Right cardiac atrium (tissue), 5 donors: ENCODE results near the gene UXS1. TPM values are rescaled to one million over a fixed set of nuclear protein-coding genes. Genes with fewer than 3 reads are reported as not detected.
A peak's percentile ranks its signal among the peaks of the same experiment; 100 is the strongest.

Experiments used
- ATAC-seq, 2 donors: fragments of 200-7000 bp; cut with Tn5 transposase; one replicate each; pipeline versions ENCODE4 v1.8.0 to v1.9.1; 2020; ENCODE audit warnings: moderate library complexity in 2 of 2, mild to moderate bottlenecking in 1 of 2
- DNase-seq, 3 donors: peaks; one replicate each; pipeline ENCODE4 v3.0.0-alpha.2; 2020
- H3K27ac ChIP-seq: one replicate; pipeline ENCODE4 v1.5.1; 2013; ENCODE audit warnings: mild to moderate bottlenecking, low read length, control low read depth, moderate library complexity
- H3K27me3 ChIP-seq: one replicate; pipeline ENCODE4 v1.6.1; 2013; ENCODE audit not compliant: control insufficient read depth, insufficient read depth
- H3K4me1 ChIP-seq: one replicate; pipeline ENCODE4 v1.6.1; 2013; ENCODE audit warnings: low read length; ENCODE audit not compliant: control insufficient read depth, insufficient read depth
- H3K4me3 ChIP-seq: one replicate; pipeline ENCODE4 v1.5.1; 2013; ENCODE audit warnings: low read length, control low read depth
- H3K9me3 ChIP-seq: one replicate; pipeline ENCODE4 v1.6.1; 2013; ENCODE audit warnings: low read length; ENCODE audit not compliant: control insufficient read depth
- WGBS: extraction: QIAGEN DNeasy Blood & Tissue Kit; methylation state at CpG from one replicate; pipeline ENCODE4 v1.1.7; 2013; 5-methylcytosine and 5-hydroxymethylcytosine counted together
- intact Hi-C, 4 donors: fragments of 100-400 bp; cut with DNase I; formaldehyde crosslinking; loops; one replicate each; pipeline versions ENCODE4 v1.11.0 to v1.14.0; 2022 to 2023
- polyA plus RNA-seq: library from polyadenylated mRNA; stranded (reverse); fragments of 200-250 nt; gene quantifications from one replicate; pipeline ENCODE4 v1.2.3, GENCODE V29; 2013
- total RNA-seq, 4 donors: library from RNA; stranded (reverse); fragmentation: NEBNext Ultra II Directional; extraction: Animal tissue kit (Norgen Biotek cat#: 25700); gene quantifications; one replicate each; pipeline ENCODE4 v1.2.1, GENCODE V29; 2021
- donor health status: healthy with polysubstance abuse.
- donor health status: DM: no; HTN: yes; CAD: no.
- donor health status: DM: no; HTN: no; CAD: no.
- donor health status: DM: no; HTN: yes; CAD: no; lungs with severe emphysema.
- donor health status: DM: yes; HTN: yes; CAD: no.

The UXS1 gene
- total and polyA plus RNA-seq, 5 donors: 25.7 to 35.4 (median 27.3) TPM

GRCh38 chr2:106117882-106118684 lies 76.0 kb downstream of the UXS1 start:
- Histone ChIP-seq H3K27me3 (no peaks in the 10 kb centered on the region), H3K9me3 (no peaks in the 10 kb centered on the region), H3K27ac (peak overlapping the region; percentile 72), H3K4me1 (no peaks in the 10 kb centered on the region), H3K4me3 (no peak overlapping the region)
- DNase-seq: no peak
- WGBS: 84% methylated on average over 9 of the region's 9 CpGs
- intact Hi-C loops: no loop called here
- ATAC-seq: peak; percentile 22 to 40

- Histone ChIP-seq H3K27ac (peak overlapping the region; percentile 72), H3K27me3 (no peaks in the 10 kb centered on the region), H3K4me1 (no peaks in the 10 kb centered on the region), H3K9me3 (no peaks in the 10 kb centered on the region), H3K4me3 (no peak overlapping the region)
- peak; percentile 76 to 83 for ATAC-seq
- no peak for DNase-seq
- 72% methylated on average over 5 of the region's 5 CpGs for WGBS
- intact Hi-C loops: no loop called here
Measured at GRCh38 chr2:106117347-106117746, 76.8 kb downstream of the UXS1 start.

- DNase-seq: no peak
- H3K4me1 ChIP-seq: no peaks in the 10 kb centered on the region
- whole genome bisulfite sequencing: 83% methylated on average over 5 of the region's 5 CpGs
- no peak for ATAC-seq
- H3K27me3 ChIP-seq: no peaks in the 10 kb centered on the region
- H3K9me3 ChIP-seq: no peaks in the 10 kb centered on the region
- H3K4me3 ChIP-seq: no peak overlapping the region
- peak overlapping the region; percentile 39 for H3K27ac ChIP-seq
- intact Hi-C loops: no loop called here
Measured at GRCh38 chr2:106116248-106116647, 77.9 kb downstream of the UXS1 start.

- H3K9me3 ChIP-seq: no peaks in the 10 kb centered on the region
- no peaks in the 10 kb centered on the region for H3K27me3 ChIP-seq
- no peak overlapping the region for H3K27ac ChIP-seq
- H3K4me3 ChIP-seq: no peak overlapping the region
- DNase-seq (no peak), ATAC-seq (no peak)
- intact Hi-C loops: no loop called here
- H3K4me1 ChIP-seq: no peaks in the 10 kb centered on the region
- 88% methylated on average over 4 of the region's 4 CpGs for WGBS
Measured at GRCh38 chr2:106115665-106116064, 78.4 kb downstream of the UXS1 start.

GRCh38 chr2:106115250-106115649 lies 78.9 kb downstream of the UXS1 start:
- Histone ChIP-seq H3K4me1 (no peaks in the 10 kb centered on the region), H3K27me3 (no peaks in the 10 kb centered on the region), H3K27ac (no peak overlapping the region), H3K4me3 (no peak overlapping the region), H3K9me3 (no peaks in the 10 kb centered on the region)
- 90% methylated on average over 2 of the region's 2 CpGs for WGBS
- ATAC-seq: peak in 1 of 2 donors; percentile 21
- intact Hi-C loops: no loop called here
- no peak for DNase-seq

GRCh38 chr2:106114166-106114565 lies 79.9 kb downstream of the UXS1 start:
- ATAC-seq (no peak), DNase-seq (no peak)
- WGBS: 76% methylated on average over 4 of the region's 4 CpGs
- no peaks in the 10 kb centered on the region for H3K4me1 ChIP-seq
- H3K27me3 ChIP-seq: no peaks in the 10 kb centered on the region
- intact Hi-C loops: no loop called here
- H3K4me3 ChIP-seq: no peak overlapping the region
- no peaks in the 10 kb centered on the region for H3K9me3 ChIP-seq
- no peak overlapping the region for H3K27ac ChIP-seq

GRCh38 chr2:106113361-106113966 lies 80.6 kb downstream of the UXS1 start:
- H3K27ac ChIP-seq: no peak overlapping the region
- H3K9me3 ChIP-seq: no peaks in the 10 kb centered on the region
- ATAC-seq: no peak
- 94% methylated on average over 13 of the region's 13 CpGs for WGBS
- H3K27me3 ChIP-seq: no peaks in the 10 kb centered on the region
- DNase-seq: no peak
- intact Hi-C loops: no loop called here
- H3K4me3 ChIP-seq: no peak overlapping the region
- no peaks in the 10 kb centered on the region for H3K4me1 ChIP-seq

GRCh38 chr2:106111882-106112571 lies 82.1 kb downstream of the UXS1 start:
- no peak overlapping the region for H3K4me3 ChIP-seq
- WGBS: 95% methylated on average over 14 of the region's 14 CpGs
- intact Hi-C loops: no loop called here
- H3K27ac ChIP-seq: no peak overlapping the region
- no peaks in the 10 kb centered on the region for H3K27me3 ChIP-seq
- DNase-seq: no peak
- ATAC-seq: no peak
- H3K4me1 ChIP-seq: no peaks in the 10 kb centered on the region
- no peaks in the 10 kb centered on the region for H3K9me3 ChIP-seq

- intact Hi-C loops: loop anchor here (5.0 to 10.0 kb wide), 3 partner anchors 425 to 475 kb away; no protein-coding TSS in a partner anchor
- no peaks in the 10 kb centered on the region for H3K27me3 ChIP-seq
- DNase-seq: no peak
- no peaks in the 10 kb centered on the region for H3K4me1 ChIP-seq
- H3K27ac ChIP-seq: no peak overlapping the region
- H3K4me3 ChIP-seq: no peak overlapping the region
- H3K9me3 ChIP-seq: no peaks in the 10 kb centered on the region
- no peak for ATAC-seq
- 62% methylated on average over 13 of the region's 13 CpGs for WGBS
Measured at GRCh38 chr2:106109675-106110424, 84.3 kb downstream of the UXS1 start.

- Histone ChIP-seq H3K4me1 (no peaks in the 10 kb centered on the region), H3K27ac (no peak overlapping the region), H3K27me3 (no peaks in the 10 kb centered on the region), H3K9me3 (no peaks in the 10 kb centered on the region), H3K4me3 (no peak overlapping the region)
- no peak for DNase-seq
- WGBS: 83% methylated on average over 7 of the region's 7 CpGs
- no peak for ATAC-seq
- intact Hi-C loops: loop anchor here (5.0 to 10.0 kb wide), 3 partner anchors 426 to 476 kb away; no protein-coding TSS in a partner anchor
Measured at GRCh38 chr2:106108791-106109190, 85.3 kb downstream of the UXS1 start.
